PFSK-1 (cell line): ENCODE data around the gene TNFRSF14.

ENCODE experiments used
- FOXP2 ChIP-seq: optimal IDR thresholded peaks from 2 replicates; pipeline ENCODE3; 2011; ENCODE audit warnings: borderline replicate concordance, control low read depth, inconsistent platforms; ENCODE audit not compliant: insufficient read depth; ENCODE audit errors: extremely low read length, extremely low read depth
- POLR2AphosphoS5 ChIP-seq: IDR thresholded peaks from 2 replicates; pipeline ENCODE4 v1.6.1; 2012; ENCODE audit warnings: low read depth, mild to moderate bottlenecking, control low read depth, low read length, moderate library complexity
- REST ChIP-seq, 2 experiments: IDR thresholded peaks; 2 replicates each; pipeline versions ENCODE4 v1.6.1 to v1.8.0; 2011 to 2012; ENCODE audit warnings: low read depth in 2 of 2, low read length in 2 of 2, control low read depth in 1 of 2, inconsistent platforms in 1 of 2, mild to moderate bottlenecking in 1 of 2, moderate library complexity in 1 of 2; ENCODE audit not compliant: insufficient read depth in 1 of 2
- SIN3A ChIP-seq: IDR thresholded peaks from 2 replicates; pipeline ENCODE4 v1.6.1; 2012; ENCODE audit warnings: mild to moderate bottlenecking, low read length, moderate library complexity, borderline replicate concordance; ENCODE audit not compliant: insufficient read depth
- TAF1 ChIP-seq: IDR thresholded peaks from 2 replicates; pipeline ENCODE4 v1.6.1; 2012; ENCODE audit warnings: low read length, control low read depth, borderline replicate concordance; ENCODE audit not compliant: insufficient read depth

TNFRSF14 gene

GRCh38 chr1:2514863-2515762 lies 41.1 kb upstream of the TNFRSF14 start:
- TF ChIP-seq FOXP2 (no peak), SIN3A (no peak), TAF1 (no peak), REST (IDR thresholded peaks at IDR 0.05; ENCODE audit: insufficient read depth in 1 of 2, low read depth in 2 of 2, low read length in 2 of 2) (no peak), POLR2AphosphoS5 (no peak)

GRCh38 chr1:2515763-2516080 lies 40.4 kb upstream of the TNFRSF14 start:
- TF ChIP-seq POLR2AphosphoS5 (no peak), REST (IDR thresholded peaks at IDR 0.05; ENCODE audit: insufficient read depth in 1 of 2, low read depth in 2 of 2, low read length in 2 of 2) (no peak), SIN3A (no peak), FOXP2 (no peak), TAF1 (no peak)

- no peak for TF ChIP-seq TAF1
- no peak for TF ChIP-seq SIN3A
- no peak for TF ChIP-seq FOXP2
- no peak for TF ChIP-seq POLR2AphosphoS5
- TF ChIP-seq REST (IDR thresholded peaks at IDR 0.05; ENCODE audit: insufficient read depth in 1 of 2, low read depth in 2 of 2, low read length in 2 of 2): no peak
These were observed 40.0 kb upstream of the TNFRSF14 start for GRCh38 chr1:2516124-2516523.

- TF ChIP-seq REST (IDR thresholded peaks at IDR 0.05; ENCODE audit: insufficient read depth in 1 of 2, low read depth in 2 of 2, low read length in 2 of 2): no peak
- TF ChIP-seq SIN3A: no peak
- TF ChIP-seq TAF1: no peak
- no peak for TF ChIP-seq POLR2AphosphoS5
- TF ChIP-seq FOXP2: no peak
These were observed 39.2 kb upstream of the TNFRSF14 start for GRCh38 chr1:2516946-2517345.
